SHP77 (cell line): ENCODE results near the gene CNTNAP2.

ENCODE experiments used
- DNase-seq, 2 experiments: peaks; one replicate each; lab custom pipeline; 2025; lab: John Stamatoyannopoulos, UW

CNTNAP2 gene

GRCh38 chr7:146290746-146291145, 174.1 kb downstream of the CNTNAP2 start:
- DNase-seq: no peak

GRCh38 chr7:146291900-146292299, 175.3 kb downstream of the CNTNAP2 start:
- DNase-seq: no peak

- DNase-seq: no peak
These were observed 179.4 kb downstream of the CNTNAP2 start for GRCh38 chr7:146296028-146296427.

- no peak for DNase-seq
These were observed 198.4 kb downstream of the CNTNAP2 start for GRCh38 chr7:146314962-146315361.

- DNase-seq: peak; percentile 3 to 21
These were observed 203.0 kb downstream of the CNTNAP2 start for GRCh38 chr7:146319629-146320028.

- peak; percentile 19 to 42 for DNase-seq
These were observed 204.7 kb downstream of the CNTNAP2 start for GRCh38 chr7:146321301-146321700.

GRCh38 chr7:146331369-146331768, 214.8 kb downstream of the CNTNAP2 start:
- no peak for DNase-seq

- no peak for DNase-seq
These were observed 228.7 kb downstream of the CNTNAP2 start for GRCh38 chr7:146345251-146345650.

- DNase-seq: no peak
These were observed 229.5 kb downstream of the CNTNAP2 start for GRCh38 chr7:146346096-146346495.

- DNase-seq: no peak
These were observed 238.6 kb downstream of the CNTNAP2 start for GRCh38 chr7:146355216-146355615.

GRCh38 chr7:146359176-146359575, 242.6 kb downstream of the CNTNAP2 start:
- DNase-seq: no peak

- DNase-seq: no peak
These were observed 250.3 kb downstream of the CNTNAP2 start for GRCh38 chr7:146366938-146367337.

- no peak for DNase-seq
These were observed 253.6 kb downstream of the CNTNAP2 start for GRCh38 chr7:146370171-146370570.

- DNase-seq: peak; percentile 72 to 84
These were observed 258.6 kb downstream of the CNTNAP2 start for GRCh38 chr7:146375170-146375569.

- DNase-seq: no peak
These were observed 261.6 kb downstream of the CNTNAP2 start for GRCh38 chr7:146378196-146378595.

GRCh38 chr7:146387140-146387539, 270.5 kb downstream of the CNTNAP2 start:
- DNase-seq: no peak

- DNase-seq: no peak
These were observed 272.3 kb downstream of the CNTNAP2 start for GRCh38 chr7:146388928-146389327.

GRCh38 chr7:146393346-146393745, 276.7 kb downstream of the CNTNAP2 start:
- DNase-seq: no peak

- DNase-seq: no peak
These were observed 280.5 kb downstream of the CNTNAP2 start for GRCh38 chr7:146397141-146397540.

GRCh38 chr7:146401939-146402338, 285.3 kb downstream of the CNTNAP2 start:
- DNase-seq: no peak

GRCh38 chr7:146405737-146406136, 289.1 kb downstream of the CNTNAP2 start:
- no peak for DNase-seq

- no peak for DNase-seq
These were observed 295.4 kb downstream of the CNTNAP2 start for GRCh38 chr7:146411975-146412374.

- no peak for DNase-seq
These were observed 296.2 kb downstream of the CNTNAP2 start for GRCh38 chr7:146412781-146413180.

- DNase-seq: no peak
These were observed 297.8 kb downstream of the CNTNAP2 start for GRCh38 chr7:146414373-146414772.

- no peak for DNase-seq
These were observed 298.3 kb downstream of the CNTNAP2 start for GRCh38 chr7:146414937-146415336.
